DMS153 treated with DMSO at 0.1 percent for 48 hours (cell line): ENCODE data around the gene LIG1.

Experiments used
- DNase-seq: peaks from one replicate; lab custom pipeline; 2025; ENCODE audit not compliant: unreplicated experiment; lab: John Stamatoyannopoulos, UW

Gene LIG1

GRCh38 chr19:48169939-48170803 lies at the start of gene LIG1, which contains the start of gene ZSWIM9:
Gene LIG1, minus strand, starts transcription at chr19:48170344. Its CDS starts 4,778 bp downstream, at chr19:48165566.
Gene ZSWIM9, plus strand, starts transcription at chr19:48170680. Its CDS starts 1,123 bp downstream, at chr19:48171803.
- peak; percentile 87 for DNase-seq

GRCh38 chr19:48218997-48219396 lies 48.9 kb upstream of the LIG1 start:
- DNase-seq = no peak

- no peak for DNase-seq
These were observed 46.8 kb upstream of the LIG1 start for GRCh38 chr19:48216933-48217332.

GRCh38 chr19:48213959-48214358 lies 43.8 kb upstream of the LIG1 start:
- no peak for DNase-seq

- DNase-seq = no peak
These were observed 39.9 kb upstream of the LIG1 start for GRCh38 chr19:48210005-48210404.

GRCh38 chr19:48206397-48207093 lies 36.4 kb upstream of the LIG1 start:
- DNase-seq = no peak

GRCh38 chr19:48203794-48204628 lies 33.9 kb upstream of the LIG1 start:
- peak; percentile 95 for DNase-seq

- peak; percentile 10 for DNase-seq
These were observed 33.2 kb upstream of the LIG1 start for GRCh38 chr19:48203222-48203793.

- DNase-seq = no peak
These were observed 27.0 kb upstream of the LIG1 start for GRCh38 chr19:48196933-48197665.

GRCh38 chr19:48196321-48196763 lies 26.2 kb upstream of the LIG1 start:
- no peak for DNase-seq

GRCh38 chr19:48194844-48195830 lies 25.0 kb upstream of the LIG1 start:
- DNase-seq = no peak

- no peak for DNase-seq
These were observed 24.1 kb upstream of the LIG1 start for GRCh38 chr19:48194041-48194843.

- no peak for DNase-seq
These were observed 22.6 kb upstream of the LIG1 start for GRCh38 chr19:48192750-48193149.

GRCh38 chr19:48190885-48191284 lies 20.7 kb upstream of the LIG1 start:
- no peak for DNase-seq

GRCh38 chr19:48190288-48190884 lies 20.2 kb upstream of the LIG1 start:
- no peak for DNase-seq

GRCh38 chr19:48186541-48186991 lies 16.4 kb upstream of the LIG1 start:
- DNase-seq = no peak

- DNase-seq = no peak
These were observed 15.9 kb upstream of the LIG1 start for GRCh38 chr19:48186015-48186414.

- no peak for DNase-seq
These were observed 13.2 kb upstream of the LIG1 start for GRCh38 chr19:48183356-48183755.
